ENCODE data around the gene UBN1. TPM values are rescaled to one million over a fixed set of nuclear protein-coding genes. Genes with fewer than 3 reads are reported as not detected.
A peak's percentile ranks its signal among the peaks of the same experiment; 100 is the strongest.

Gene UBN1
- total and polyA plus RNA-seq, 10 of the 15 experiments (the other 5 are each of a cell fraction or from before 2014, with no cell fraction given), result 2.1 to 32.5 (median 13.9) TPM

- TF ChIP-seq RB1 (IDR thresholded peaks at IDR 0.05; ENCODE audit: borderline replicate concordance) (no peak), ZNF274 (IDR thresholded peaks at IDR 0.05; ENCODE audit: insufficient read depth, insufficient read length) (no peak), RELB (IDR thresholded peaks at IDR 0.05; ENCODE audit: low read depth) (no peak), HCFC1 (IDR thresholded peaks at IDR 0.05; ENCODE audit: low read length) (no peak), ZBTB33 (IDR thresholded peaks at IDR 0.05) (no peak), CBX3 (IDR thresholded peaks at IDR 0.05; ENCODE audit: borderline replicate concordance, low read depth) (no peak), GATAD2B (conservative IDR thresholded peaks at IDR 0.05; ENCODE audit: low read depth) (0 out of 2 replicates have a peak, but pooled peaks have one; percentile 16), TAF1 (IDR thresholded peaks at IDR 0.05; ENCODE audit: borderline replicate concordance, low read depth, low read length) (peak; percentile 32; the same call in 1 of the 2 replicates), BMI1 (IDR thresholded peaks at IDR 0.05; ENCODE audit: borderline replicate concordance) (no peak), FOXM1 (IDR thresholded peaks at IDR 0.05; ENCODE audit: low read depth, low read length) (no peak), CHD4 (IDR thresholded peaks at IDR 0.05) (no peak), MYC (IDR thresholded peaks at IDR 0.05; ENCODE audit: insufficient read depth, insufficient read length, insufficient replicate concordance, low read length, severe bottlenecking) (no peak), GABPA (IDR thresholded peaks at IDR 0.05; ENCODE audit: low read depth) (peak; percentile 90), ZBTB11 (CRISPR knock-in tag; IDR thresholded peaks at IDR 0.05) (no peak)
These were observed 46.8 kb upstream of the UBN1 start (continued) for GRCh38 chr16:4800290-4801041.
